HG03457 (cell line): ENCODE data around the gene ZNF583.

Experiments used
- ATAC-seq: cut with Tn5 transposase; IDR thresholded peaks from one replicate; pipeline ENCODE4 v1.9.1; 2021; ENCODE audit warnings: moderate number of reproducible peaks; ENCODE audit not compliant: unreplicated experiment

ZNF583 gene

GRCh38 chr19:56441206-56441792, 37.2 kb downstream of the ZNF583 start:
- ATAC-seq = no peak

GRCh38 chr19:56474308-56474707, 70.2 kb downstream of the ZNF583 start:
- ATAC-seq = no peak

GRCh38 chr19:56476093-56476492, 72.0 kb downstream of the ZNF583 start:
- no peak for ATAC-seq
